HG03342 (cell line): Measurements from ENCODE around the gene TLE2.
"Not testable (repeated sequence)": the region's sequence is repeated elsewhere in the genome, so short reads cannot be mapped to it uniquely, and the experiment has no call there.

ENCODE experiments used
- ATAC-seq: cut with Tn5 transposase; IDR thresholded peaks from one replicate; pipeline ENCODE4 v1.9.1; 2021; ENCODE audit warnings: mild to moderate bottlenecking, moderate library complexity; ENCODE audit not compliant: unreplicated experiment

The TLE2 gene

GRCh38 chr19:3056417-3057088 lies 27.5 kb upstream of the TLE2 start:
- no peak for ATAC-seq

DNA sequence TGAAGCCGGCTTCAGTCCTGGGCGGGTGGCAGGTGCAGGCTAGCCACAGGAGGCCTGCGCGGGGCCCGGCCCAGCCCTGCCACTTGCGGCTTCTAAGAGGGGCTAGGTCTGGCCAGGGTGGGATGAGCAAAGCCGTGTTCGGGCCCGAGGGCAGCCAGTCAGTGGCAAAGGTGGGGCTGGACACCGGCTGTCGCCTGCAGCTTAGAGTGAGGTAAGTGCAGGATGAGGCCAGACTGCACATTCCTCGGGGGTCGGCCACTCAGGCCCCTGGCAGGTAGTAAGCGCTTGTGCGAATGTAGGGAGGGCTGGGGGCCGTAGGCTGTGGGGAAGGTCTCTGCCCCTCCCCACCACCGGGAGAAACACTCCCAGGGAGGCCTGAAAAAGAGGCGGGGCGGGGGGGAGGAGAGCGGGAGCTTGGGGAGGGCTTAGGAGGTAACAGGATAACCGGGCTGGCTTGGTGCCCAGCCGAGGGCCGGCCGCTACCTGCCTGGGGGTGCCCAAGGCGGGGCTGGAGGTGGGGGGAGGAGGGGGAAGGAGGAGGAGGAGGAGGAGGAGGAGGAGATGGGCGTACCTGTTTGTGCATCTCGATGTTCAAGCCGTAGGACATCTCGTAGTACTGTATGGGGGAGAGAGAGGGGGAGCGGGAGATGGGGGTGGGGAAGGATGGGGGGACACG lies 26.8 kb upstream of the TLE2 start:
- no peak for ATAC-seq

DNA sequence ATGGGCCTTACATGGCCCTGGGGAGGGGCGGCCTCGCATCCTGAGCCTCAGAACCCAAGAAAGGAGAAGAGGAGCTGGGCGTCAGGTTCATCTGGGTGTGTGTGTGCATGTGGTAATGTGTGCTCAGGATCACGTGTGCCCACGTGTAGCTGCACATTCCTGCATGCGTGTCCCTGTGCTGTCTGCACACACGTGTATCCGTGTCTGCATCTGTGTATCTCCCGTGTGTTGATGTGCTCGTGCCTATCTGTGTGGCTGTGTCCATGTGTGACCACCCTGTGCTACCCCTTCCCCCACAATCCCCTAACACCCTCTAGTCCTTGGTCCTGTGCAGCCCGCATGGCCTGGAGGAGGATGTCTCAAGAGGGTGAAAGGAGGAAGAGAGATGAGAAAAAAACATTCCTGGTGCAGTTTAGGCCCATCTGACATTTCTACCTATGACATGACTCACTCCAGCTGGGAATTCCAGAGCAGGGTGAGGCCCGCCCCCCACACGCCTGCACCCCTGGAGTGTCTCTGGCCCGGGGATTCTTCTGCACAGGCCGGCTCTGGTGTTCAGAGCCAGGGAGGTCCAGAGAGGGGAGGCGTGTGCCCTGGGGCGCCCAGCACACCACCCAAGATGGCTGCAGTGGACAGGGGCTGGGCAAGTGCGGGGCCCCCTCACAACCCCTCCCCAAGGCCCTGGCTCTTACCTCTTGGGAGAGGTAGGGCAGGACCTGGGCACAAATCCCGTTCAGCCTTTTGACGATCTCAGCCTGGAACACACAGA lies 26.1 kb upstream of the TLE2 start:
- no peak for ATAC-seq

DNA sequence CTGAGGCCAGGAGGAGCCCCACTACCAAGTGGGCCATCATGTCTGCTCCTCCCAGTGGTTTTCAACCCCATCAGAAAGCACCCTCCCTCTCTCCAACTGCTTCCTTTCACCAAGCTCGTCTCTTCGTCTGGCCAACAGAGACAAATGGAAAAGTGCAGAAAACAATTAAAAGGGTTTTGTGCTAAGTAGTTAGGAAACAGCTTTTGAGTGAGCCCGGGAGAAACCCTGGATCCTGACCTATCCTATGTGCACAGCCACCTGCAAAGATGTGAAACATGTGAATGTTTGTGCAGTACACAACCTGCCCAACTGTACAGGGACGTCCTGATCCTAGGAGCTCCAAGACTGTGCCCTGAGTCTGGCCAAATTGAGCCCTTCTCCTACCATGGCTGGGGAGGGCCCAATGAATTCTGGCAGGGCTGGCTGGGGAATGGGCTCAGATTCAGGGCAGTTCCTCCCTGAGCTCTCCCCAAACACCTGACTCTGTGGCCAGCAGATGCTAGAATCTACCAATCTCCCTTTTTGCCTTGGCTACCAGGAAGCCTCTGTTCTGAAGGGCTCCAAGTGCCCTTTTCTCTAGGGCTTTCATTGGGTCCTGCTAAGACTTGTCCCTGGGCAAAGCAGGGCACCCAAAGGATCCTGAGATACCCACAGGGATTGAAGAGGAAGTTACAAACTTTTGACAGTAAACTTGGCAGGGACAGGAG lies 25.3 kb upstream of the TLE2 start:
- no peak for ATAC-seq

GRCh38 chr19:3053780-3054179 lies 24.7 kb upstream of the TLE2 start:
- no peak for ATAC-seq

DNA sequence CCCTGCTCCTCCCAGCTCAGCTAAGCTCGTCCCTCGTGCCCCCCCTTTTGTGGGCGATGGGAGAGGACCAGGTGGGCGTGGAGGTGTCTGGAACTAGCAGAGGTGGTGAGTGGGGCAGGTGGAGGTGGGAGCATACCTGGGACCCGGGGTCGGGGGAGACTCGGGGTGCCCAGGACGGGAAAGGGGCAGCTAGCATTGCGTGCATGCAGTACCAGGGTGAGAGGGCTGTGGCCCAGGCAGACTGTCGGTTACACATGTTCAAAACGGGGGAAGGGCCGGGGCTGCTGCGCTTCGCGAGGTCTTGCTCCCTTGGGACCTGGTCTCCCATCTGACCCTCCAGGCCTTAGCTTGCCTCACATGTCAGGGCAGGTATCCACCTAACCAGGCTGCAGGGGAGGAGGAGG lies 24.1 kb upstream of the TLE2 start:
- ATAC-seq = no peak

GRCh38 chr19:3050016-3050415 lies 20.9 kb upstream of the TLE2 start:
- not testable (repeated sequence) for ATAC-seq

- ATAC-seq = no peak
Measured at GRCh38 chr19:3049089-3049488, 20.0 kb upstream of the TLE2 start.

- ATAC-seq = no peak
Measured at GRCh38 chr19:3048190-3048533, 19.1 kb upstream of the TLE2 start.

- ATAC-seq = no peak
Measured at GRCh38 chr19:3047496-3048189, 18.6 kb upstream of the TLE2 start.

DNA sequence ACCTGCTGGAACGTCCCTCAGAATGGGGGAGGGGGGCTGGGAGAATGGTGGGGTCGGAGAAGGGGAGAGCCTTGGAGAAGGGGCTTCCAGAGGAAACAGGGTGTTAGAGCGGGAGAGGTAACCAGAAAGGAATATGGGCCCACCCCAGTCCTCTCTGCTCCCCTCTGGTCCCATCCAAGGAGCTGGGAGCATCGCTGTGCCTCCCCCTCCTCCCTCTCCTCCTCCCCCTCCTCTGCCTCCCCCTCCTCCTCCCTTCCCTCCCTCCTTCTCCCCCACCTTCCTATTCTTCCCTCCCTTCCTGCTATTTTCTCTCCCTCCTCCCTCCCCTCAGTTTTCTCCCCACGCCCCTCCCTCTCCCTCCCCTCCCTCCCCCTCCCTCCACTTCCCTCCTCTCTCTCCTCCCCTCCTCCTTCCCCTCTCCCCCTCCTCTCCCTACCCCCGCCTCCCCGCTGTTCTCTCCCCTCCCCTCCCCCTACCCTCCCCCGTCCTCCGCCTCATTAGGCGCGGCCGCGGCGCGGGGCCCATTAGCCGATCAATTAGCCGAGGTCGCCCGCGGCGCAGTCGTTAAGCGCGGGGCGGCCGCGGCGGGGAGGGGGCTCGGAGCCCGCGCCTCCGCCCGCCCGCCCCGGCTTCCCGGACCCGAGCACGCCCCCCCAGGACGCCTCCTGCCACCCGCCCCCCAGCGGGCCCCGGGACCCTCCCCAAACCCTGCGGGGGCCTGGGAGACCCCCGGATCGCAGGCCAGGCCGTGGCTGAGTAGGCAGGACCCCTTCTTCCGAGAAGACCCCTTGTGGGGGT lies 17.8 kb upstream of the TLE2 start:
- no peak for ATAC-seq

DNA sequence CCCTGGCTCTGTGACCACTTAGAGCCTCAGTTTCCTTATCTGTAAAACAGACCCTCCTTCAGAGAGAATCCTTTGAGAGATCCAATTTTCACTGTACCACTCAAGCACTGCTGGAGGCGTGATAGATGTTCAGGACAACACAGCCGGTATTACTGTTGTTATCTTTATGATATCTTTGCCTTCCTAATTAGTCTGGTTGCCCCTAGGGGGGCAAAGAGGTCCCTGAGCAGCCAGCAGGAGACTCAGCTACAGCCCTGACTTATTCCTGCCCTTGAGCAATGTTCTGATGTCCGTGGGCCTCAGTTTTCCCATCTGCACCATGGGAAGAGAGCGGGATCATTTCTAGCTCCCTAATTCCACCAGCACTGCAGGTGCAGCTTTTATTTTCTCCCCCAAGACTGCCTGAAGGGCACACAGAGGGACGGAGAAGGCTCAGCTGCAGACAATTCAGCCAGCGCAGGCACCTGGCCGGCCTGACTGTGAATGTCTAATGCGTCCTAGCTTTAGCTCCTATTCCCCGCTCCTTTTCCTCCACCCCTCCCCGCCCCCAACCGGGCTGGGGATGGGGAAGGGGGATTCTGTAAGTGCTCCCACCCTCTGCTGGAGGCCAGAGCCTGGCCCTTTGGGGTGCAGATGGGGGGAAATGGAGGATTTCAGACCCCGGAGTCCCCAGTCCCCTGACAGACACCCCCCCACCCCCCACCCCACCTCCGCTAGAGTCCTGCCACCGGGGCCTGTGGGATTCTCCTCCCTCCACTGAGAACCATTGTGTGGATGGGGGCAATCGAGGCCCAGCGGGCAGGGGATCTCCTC lies 17.0 kb upstream of the TLE2 start:
- ATAC-seq = no peak

GRCh38 chr19:3045191-3045590 lies 16.1 kb upstream of the TLE2 start:
- ATAC-seq = no peak

DNA sequence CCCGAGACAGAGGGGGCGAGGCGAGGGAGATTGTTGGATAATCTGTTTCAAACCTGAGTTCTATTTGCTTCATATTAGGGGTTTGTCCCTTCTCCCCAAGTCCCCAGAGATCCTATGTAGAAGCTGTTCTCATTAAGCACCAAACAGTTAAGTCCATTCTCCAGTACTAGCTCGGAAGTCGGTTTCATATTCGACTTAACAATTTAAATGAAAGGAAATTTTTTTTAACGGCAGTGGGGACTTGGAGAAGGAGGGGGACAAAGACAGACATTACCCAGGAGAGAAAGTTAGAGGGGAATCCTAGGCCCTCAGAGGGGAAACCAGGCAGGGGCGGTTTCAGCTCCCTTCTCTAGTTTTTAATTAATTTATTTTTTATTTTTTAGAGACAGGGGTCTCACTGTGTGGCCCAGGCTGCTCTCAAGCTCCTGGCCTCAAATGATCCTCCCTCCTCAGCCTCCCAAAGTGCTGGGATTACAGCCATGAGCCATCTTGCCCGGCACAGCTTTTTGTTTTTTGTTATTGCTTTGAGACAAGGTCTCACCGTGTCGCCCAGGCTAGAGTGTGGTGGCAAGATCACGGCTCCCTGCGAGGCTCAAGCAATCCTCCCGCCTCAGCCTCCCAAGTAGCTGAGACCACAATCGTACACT lies 13.7 kb upstream of the TLE2 start:
- ATAC-seq = no peak

- no peak for ATAC-seq
Measured at GRCh38 chr19:3041761-3042620, 12.9 kb upstream of the TLE2 start.

GRCh38 chr19:3041327-3041726 lies 12.2 kb upstream of the TLE2 start:
- no peak for ATAC-seq

DNA sequence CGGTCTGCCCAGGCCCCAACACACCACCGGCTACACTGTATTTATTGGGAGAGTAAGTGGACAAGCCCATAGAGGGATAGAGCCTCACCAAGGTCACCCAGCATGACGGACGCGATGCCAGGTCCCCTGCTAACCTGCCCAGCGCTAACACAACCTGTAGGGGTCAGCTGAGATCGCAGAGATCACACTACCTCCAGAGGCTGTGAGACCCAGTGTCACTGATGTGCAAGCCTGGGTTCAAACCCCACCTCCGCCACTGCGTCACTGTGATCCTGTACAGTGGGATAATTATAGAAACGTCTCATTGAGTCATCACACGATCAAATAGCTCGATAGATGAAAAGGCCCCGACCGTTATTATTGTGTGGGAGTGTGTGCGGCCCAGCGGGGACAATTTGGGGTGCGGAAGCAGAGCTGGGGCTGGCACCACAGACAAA lies 10.6 kb upstream of the TLE2 start:
- ATAC-seq = no peak

- no peak for ATAC-seq
Measured at GRCh38 chr19:3039125-3039524, 10.0 kb upstream of the TLE2 start.
